ENCODE measurements around the gene RASEF.

The RASEF gene

DNA sequence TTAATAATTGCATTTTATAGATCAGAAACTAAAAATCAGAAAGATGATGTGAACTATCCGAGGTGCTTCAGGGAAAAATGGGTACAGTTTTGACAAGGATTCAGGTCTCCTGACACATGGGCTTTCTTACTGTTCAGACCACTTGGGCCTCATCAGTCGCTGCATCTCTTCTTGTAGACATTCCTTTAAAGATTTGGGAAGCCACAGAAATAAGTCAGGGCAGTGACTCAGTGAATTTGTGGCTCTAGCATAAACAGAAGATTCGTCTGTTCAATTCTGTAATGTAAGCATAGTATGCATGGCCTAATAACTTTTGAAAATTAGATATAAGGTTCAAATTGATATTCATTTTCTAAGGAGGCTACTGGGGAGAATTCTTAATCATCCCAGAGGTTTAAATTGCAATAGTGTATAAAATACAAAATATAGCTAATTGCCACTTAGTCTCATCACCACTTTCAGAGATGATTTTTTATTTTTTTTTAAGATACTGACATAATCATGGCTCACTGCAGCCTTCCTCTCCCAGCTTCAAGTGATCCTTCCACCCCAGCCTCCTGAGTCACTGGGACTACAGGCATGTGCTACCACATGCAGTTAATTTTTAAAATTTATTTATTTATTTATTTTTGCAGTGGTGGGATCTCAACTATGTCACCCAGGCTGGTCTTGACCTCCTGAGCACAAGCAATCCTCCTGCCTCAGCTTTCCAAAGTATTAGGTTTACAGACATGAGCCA is 48.9 kb downstream of the RASEF start:
- DNase-seq (ENCODE audit: low read depth in 2 of 2): no peak

- no peak for DNase-seq (ENCODE audit: low read depth in 2 of 2)
Observed at GRCh38 chr9:83012922-83013838, 49.8 kb downstream of the RASEF start.

DNA sequence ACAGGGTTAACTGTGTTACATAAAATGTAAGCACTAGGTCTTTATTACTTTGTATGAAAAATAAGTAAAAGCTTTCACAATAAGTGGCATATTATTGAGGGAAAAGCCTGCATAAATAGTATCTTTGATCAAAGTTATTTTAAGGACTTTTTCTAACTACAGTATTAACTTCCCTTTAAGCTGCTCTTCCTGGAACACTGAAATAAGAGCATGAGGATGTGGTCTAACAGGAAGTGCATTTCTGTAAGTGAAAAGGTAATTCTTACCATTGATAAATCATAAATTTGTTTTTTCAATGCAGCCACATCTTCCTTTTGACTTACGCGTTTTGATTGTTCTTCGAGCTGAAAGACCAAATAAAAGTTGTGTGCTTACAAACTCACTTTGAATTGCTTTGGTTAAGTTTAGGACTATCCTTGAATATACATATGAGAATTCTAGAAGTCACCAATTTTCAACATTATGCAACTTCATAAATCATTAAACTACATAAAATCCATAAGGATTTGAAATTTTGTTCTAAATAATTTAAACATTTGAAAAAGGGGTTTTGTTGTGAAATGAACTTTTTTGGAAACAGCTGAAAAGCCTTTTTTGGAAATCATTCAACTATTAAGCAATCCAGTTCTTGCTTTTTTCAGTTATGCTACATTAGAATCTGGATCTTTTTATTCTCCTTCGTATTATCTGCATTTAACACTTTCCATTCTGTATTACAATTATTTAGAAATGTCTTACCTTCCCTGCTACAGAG is 50.6 kb downstream of the RASEF start:
- DNase-seq (ENCODE audit: low read depth in 2 of 2): no peak

GRCh38 chr9:83011611-83012010 is 51.3 kb downstream of the RASEF start:
- DNase-seq (ENCODE audit: low read depth in 2 of 2): no peak

- no peak for DNase-seq (ENCODE audit: low read depth in 2 of 2)
Observed at GRCh38 chr9:83007521-83008300, 55.2 kb downstream of the RASEF start.

GRCh38 chr9:83006378-83006777 is 56.6 kb downstream of the RASEF start:
- DNase-seq (ENCODE audit: low read depth in 2 of 2): no peak

DNA sequence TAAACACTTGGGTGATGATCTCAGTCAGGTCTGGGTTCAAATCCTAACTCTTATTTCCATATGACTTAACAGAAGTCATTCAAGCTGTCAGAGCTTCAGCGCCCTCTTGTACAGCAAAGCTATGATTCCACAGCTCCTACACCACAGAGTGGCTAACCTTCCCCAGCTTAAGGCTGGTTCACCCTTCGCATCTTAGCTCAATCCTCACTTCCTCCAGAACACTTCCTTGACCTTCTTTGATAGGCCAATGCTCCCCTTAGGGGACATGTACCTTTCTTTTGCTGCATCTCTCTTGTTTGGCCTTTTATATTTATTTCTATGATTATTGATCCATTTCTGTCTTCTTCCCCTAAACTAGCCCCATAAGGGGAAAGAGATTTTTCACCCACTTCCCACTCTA is 57.0 kb downstream of the RASEF start:
- DNase-seq (ENCODE audit: low read depth in 2 of 2): no peak

DNA sequence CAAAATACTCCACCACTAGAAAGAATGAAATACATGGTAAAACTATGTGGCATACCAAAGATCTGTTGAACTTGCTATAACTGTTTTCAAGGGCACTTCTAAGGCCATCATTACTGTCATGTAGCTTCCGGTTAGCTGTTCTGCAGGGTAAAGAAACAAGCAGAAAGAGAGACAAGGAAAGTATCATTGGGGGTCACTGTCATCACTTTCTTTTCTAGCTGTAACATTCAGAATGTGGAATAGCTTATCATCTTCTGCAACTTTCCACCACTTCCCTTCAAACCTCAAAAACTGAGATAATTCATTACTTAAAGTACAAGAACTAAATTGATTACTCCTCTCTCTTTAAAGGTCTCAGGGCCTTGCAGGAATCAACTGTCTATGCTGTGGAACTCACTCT is 57.6 kb downstream of the RASEF start:
- no peak for DNase-seq (ENCODE audit: low read depth in 2 of 2)

GRCh38 chr9:83002329-83002728 is 60.6 kb downstream of the RASEF start:
- no peak for DNase-seq (ENCODE audit: low read depth in 2 of 2)

DNA sequence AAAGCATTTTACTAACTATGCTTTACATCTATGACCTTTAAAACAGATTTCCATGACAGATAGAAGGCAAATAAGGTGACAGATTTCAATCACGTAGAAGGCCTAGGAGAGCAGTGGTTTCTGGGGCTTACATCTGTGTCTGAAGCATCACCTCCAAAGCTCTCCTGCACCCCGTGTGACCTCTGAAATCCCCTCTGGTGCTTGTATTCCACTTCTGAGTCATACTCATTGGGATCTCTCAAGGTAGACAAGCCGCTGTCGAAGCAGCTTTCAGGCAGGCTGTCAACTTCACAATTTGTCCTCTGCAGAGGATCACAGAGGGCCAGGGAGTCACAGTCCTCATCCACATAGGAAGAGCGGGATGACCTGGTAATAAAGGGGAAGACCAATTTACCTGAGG is 62.2 kb downstream of the RASEF start:
- DNase-seq (ENCODE audit: low read depth in 2 of 2): no peak

DNA sequence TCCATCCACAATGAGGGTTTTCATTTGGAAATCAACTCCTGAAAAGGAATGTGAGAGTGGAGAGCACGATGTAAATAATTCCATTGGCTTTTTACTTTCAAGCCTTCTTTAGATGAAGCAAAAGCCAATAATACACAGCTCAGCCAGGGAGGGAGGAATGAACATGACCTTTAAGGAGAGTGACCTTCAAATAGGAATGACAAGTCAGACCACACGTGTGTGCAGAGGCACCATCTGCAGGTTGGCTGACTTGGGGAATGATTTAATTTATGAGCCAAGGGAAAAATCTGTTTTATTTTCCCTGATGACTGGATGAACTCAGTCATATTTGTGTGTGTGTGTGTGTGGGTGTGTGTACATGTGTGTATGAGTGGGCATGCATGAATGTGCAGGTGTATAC is 64.5 kb downstream of the RASEF start:
- no peak for DNase-seq (ENCODE audit: low read depth in 2 of 2)

GRCh38 chr9:82997476-82998140 is 65.3 kb downstream of the RASEF start:
- DNase-seq (ENCODE audit: low read depth in 2 of 2): no peak

GRCh38 chr9:82996941-82997340 is 66.0 kb downstream of the RASEF start:
- DNase-seq (ENCODE audit: low read depth in 2 of 2): no peak

- no peak for DNase-seq (ENCODE audit: low read depth in 2 of 2)
Observed at GRCh38 chr9:82993856-82994605, 68.9 kb downstream of the RASEF start.

GRCh38 chr9:82991671-82992070 is 71.3 kb downstream of the RASEF start:
- DNase-seq (ENCODE audit: low read depth in 2 of 2): no peak

- DNase-seq (ENCODE audit: low read depth in 2 of 2): no peak
Observed at GRCh38 chr9:82989929-82990328, 73.0 kb downstream of the RASEF start.

GRCh38 chr9:82988488-82988887 is 74.5 kb downstream of the RASEF start:
- DNase-seq (ENCODE audit: low read depth in 2 of 2): no peak

DNA sequence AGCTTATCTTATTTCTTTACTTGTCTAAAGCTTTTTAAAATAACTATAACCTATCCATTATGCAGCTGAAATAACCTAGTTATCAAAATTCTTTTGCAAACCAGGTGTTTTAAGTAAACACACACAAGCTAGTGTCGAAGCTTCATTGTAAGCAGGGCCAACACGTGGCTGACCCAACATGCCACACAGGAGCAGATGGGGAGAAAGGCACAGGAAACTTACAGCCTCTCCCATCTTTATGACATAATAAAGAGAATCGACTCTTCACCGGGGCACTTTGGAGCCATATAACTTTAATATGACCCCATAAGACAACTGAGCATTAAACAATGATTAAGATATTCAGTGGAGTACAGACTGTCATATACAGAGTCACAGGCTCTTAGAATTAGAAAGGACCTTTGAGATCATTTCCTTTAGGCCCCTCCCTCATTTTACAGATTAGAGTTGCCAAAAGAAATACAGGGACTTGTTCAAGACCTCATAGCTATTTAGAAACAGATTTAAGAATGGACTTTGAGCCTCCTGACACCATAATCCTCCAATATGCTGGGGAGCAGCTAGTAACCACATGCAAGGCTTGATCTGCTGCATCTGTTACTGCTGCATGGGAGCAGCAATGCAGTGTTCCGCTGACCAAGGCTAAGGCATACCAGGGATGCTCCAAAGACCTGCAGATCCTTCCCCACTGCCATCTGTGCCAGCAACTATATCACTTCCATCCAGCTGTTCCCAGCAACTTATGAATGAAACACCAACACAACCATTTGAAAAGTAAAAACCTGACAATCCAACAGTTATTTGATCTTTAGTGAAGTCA is 75.4 kb downstream of the RASEF start:
- DNase-seq (ENCODE audit: low read depth in 2 of 2): no peak

GRCh38 chr9:82981552-82981951 is 81.4 kb downstream of the RASEF start:
- DNase-seq (ENCODE audit: low read depth in 2 of 2): no peak

All from stimulated activated CD8-positive, alpha-beta memory T cell treated with anti-CD3 and anti-CD28 coated beads, Interleukin-15, amount 100 ng/mL, for 48 hours (primary cell).